A673 (cell line): ENCODE results near the gene SEMA5A. TPM values are rescaled to one million over a fixed set of nuclear protein-coding genes. Genes with fewer than 3 reads are reported as not detected.

Experiments
- BruUV-seq: library from RNA; stranded (reverse); fragments of 400-500 nt; replicated peaks from 2 replicates; lab custom pipeline; 2021; lab: Mats Ljungman, UMichigan
- CTCF ChIA-PET: fragments of 300-600 bp; sonication (Branson Sonifier 250); formaldehyde crosslinking; loops from one replicate; lab custom pipeline; 2022; ENCODE audit warnings: antibody characterized with exemption; lab: Charles Lee
- POLR2A ChIA-PET: fragments of 300-600 bp; sonication (Branson Sonifier 250); formaldehyde crosslinking; loops from one replicate; lab custom pipeline; 2022; ENCODE audit warnings: antibody characterized with exemption; ENCODE audit not compliant: low non-redundant PET; lab: Charles Lee
- DNase-seq: peaks from one replicate; pipeline ENCODE4 v3.0.0-alpha.2; 2015; ENCODE audit warnings: low spot score
- H3K27ac ChIP-seq: fragments of 200-600 bp; sonication (generic); 2 replicates; pipeline ENCODE4 v1.5.1; 2016; ENCODE audit warnings: mixed run types, low read depth, mild to moderate bottlenecking, mixed read lengths, antibody characterized with exemption, low read length; ENCODE audit not compliant: poor library complexity, severe bottlenecking
- H3K27me3 ChIP-seq: fragments of 200-600 bp; sonication (generic); replicated peaks from 2 replicates; pipeline ENCODE4 v1.6.1; 2017; ENCODE audit warnings: mixed run types, low read depth, mild to moderate bottlenecking, mixed read lengths, antibody characterized with exemption, low read length; ENCODE audit not compliant: insufficient read depth, poor library complexity
- H3K36me3 ChIP-seq: fragments of 200-600 bp; sonication (generic); 2 replicates; pipeline ENCODE4 v1.6.1; 2016; ENCODE audit warnings: mixed run types, mild to moderate bottlenecking, mixed read lengths, antibody characterized with exemption, low read length; ENCODE audit not compliant: insufficient read depth, poor library complexity, severe bottlenecking
- H3K4me1 ChIP-seq: fragments of 200-600 bp; sonication (generic); 2 replicates; pipeline ENCODE4 v1.6.1; 2017; ENCODE audit warnings: mixed run types, mild to moderate bottlenecking, mixed read lengths, antibody characterized with exemption, low read length; ENCODE audit not compliant: insufficient read depth, poor library complexity, severe bottlenecking
- H3K4me3 ChIP-seq: fragments of 200-600 bp; sonication (generic); 2 replicates; pipeline ENCODE4 v1.5.1; 2016; ENCODE audit warnings: low read depth, mixed run types, mild to moderate bottlenecking, mixed read lengths, low read length; ENCODE audit not compliant: poor library complexity, severe bottlenecking
- H3K9me3 ChIP-seq: fragments of 200-600 bp; sonication (generic); 2 replicates; pipeline ENCODE4 v1.6.1; 2016; ENCODE audit warnings: mixed run types, low read depth, mild to moderate bottlenecking, mixed read lengths, antibody characterized with exemption, low read length; ENCODE audit not compliant: poor library complexity, severe bottlenecking
- EZH2 ChIP-seq: fragments of 200-600 bp; sonication (generic); IDR thresholded peaks from 2 replicates; pipeline ENCODE4 v1.6.1; 2017; ENCODE audit warnings: borderline replicate concordance, low read depth, mild to moderate bottlenecking, mixed read lengths, antibody characterized with exemption, low read length; ENCODE audit not compliant: poor library complexity, severe bottlenecking
- intact Hi-C: fragments of 100-400 bp; cut with micrococcal nuclease; formaldehyde crosslinking; loops from one replicate; pipeline ENCODE4 v1.10.0; 2022; ENCODE audit not compliant: unreplicated experiment
- total RNA-seq: library from RNA; stranded (reverse); gene quantifications from 2 replicates; pipeline ENCODE4 v1.2.3, GENCODE V29; 2021
- TF ChIP-seq, protein P1 (sequence below): fragments of 300-800, 200-600 bp; sonication (generic); conservative IDR thresholded peaks from 2 replicates; pipeline ENCODE4 v1.5.1; 2017; ENCODE audit warnings: low read depth, mild to moderate bottlenecking, antibody characterized with exemption, low read length, moderate library complexity, mixed read lengths

SEMA5A gene
- total RNA-seq, 1 experiment from 2014 or later = 0.17 TPM

DNA sequence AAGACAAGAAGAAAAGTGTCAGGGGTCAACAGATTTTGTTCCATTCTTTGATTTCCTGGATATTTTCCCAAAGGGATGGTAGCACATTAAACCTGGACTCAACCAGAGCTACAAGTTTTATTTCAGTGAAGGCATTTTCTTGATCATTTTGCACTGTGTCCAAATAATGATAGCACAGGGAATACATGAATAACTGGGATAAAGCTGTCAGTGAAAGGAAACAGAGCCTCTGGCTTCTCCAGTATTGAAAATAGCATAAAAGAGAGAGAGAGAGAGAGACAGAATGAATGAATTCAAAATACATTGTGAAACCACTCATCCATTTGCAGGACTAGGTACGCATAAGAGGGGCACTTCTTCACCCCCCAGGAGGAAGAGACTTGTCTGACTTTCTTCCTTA lies 43.0 kb downstream of the SEMA5A start:
- CTCF ChIA-PET = no interaction called here
- no peaks in the 10 kb centered on the region for H3K9me3 ChIP-seq
- no peaks in the 10 kb centered on the region for H3K27me3 ChIP-seq
- TF ChIP-seq, protein P1, sequence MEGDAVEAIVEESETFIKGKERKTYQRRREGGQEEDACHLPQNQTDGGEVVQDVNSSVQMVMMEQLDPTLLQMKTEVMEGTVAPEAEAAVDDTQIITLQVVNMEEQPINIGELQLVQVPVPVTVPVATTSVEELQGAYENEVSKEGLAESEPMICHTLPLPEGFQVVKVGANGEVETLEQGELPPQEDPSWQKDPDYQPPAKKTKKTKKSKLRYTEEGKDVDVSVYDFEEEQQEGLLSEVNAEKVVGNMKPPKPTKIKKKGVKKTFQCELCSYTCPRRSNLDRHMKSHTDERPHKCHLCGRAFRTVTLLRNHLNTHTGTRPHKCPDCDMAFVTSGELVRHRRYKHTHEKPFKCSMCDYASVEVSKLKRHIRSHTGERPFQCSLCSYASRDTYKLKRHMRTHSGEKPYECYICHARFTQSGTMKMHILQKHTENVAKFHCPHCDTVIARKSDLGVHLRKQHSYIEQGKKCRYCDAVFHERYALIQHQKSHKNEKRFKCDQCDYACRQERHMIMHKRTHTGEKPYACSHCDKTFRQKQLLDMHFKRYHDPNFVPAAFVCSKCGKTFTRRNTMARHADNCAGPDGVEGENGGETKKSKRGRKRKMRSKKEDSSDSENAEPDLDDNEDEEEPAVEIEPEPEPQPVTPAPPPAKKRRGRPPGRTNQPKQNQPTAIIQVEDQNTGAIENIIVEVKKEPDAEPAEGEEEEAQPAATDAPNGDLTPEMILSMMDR = no peak
- no peak for TF ChIP-seq EZH2
- no peaks in the 10 kb centered on the region for H3K36me3 ChIP-seq
- POLR2A ChIA-PET = no interaction called here
- H3K27ac ChIP-seq = no peak overlapping the region
- no TSS peak for BruUV-seq
- intact Hi-C loops = no loop called here
- H3K4me3 ChIP-seq = no peak overlapping the region
- H3K4me1 ChIP-seq = no peaks in the 10 kb centered on the region
- no peak for DNase-seq

DNA sequence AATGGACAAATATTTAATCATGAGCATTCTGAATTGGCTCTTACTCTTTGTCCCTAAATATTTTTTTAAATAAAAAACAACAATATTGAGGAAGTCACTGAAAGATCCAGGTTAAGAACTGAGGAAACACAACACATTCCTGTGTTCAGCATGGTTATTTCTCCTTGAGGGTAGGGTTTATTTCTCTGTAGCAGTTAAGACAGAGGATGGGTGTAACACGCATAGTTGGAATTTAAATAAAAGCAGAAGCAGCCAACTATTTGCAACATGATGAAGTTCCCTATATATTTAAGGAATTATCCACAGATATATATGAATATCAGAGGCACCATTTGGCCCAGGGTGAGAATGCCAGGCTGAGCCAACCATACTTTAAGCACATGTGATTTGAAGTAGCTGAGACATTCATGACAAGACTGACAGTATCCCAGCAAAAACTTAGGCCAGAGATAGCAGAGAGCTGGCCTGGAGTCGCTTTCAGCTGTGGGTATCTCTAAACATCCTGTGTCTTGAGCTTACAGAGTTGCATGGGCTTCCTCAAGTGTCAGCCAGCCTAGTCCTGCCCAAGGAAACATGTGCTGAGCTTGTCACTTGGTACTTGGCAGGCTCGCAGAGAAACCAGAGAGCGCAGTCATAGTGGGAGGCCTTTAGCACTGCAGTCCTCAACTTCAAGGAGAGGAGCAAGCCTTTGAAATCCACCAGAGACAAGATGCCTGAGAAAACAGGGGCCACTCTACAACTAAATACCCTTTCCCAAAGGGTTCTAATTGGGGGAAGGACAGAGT lies 43.6 kb downstream of the SEMA5A start:
- POLR2A ChIA-PET = no interaction called here
- TF ChIP-seq EZH2 = no peak
- TF ChIP-seq, protein P1 = no peak
- no peak overlapping the region for H3K4me3 ChIP-seq
- H3K36me3 ChIP-seq = no peaks in the 10 kb centered on the region
- no peak for DNase-seq
- H3K9me3 ChIP-seq = no peaks in the 10 kb centered on the region
- no peaks in the 10 kb centered on the region for H3K27me3 ChIP-seq
- intact Hi-C loops = no loop called here
- no peak overlapping the region for H3K27ac ChIP-seq
- no TSS peak for BruUV-seq
- CTCF ChIA-PET = no interaction called here
- no peaks in the 10 kb centered on the region for H3K4me1 ChIP-seq

DNA sequence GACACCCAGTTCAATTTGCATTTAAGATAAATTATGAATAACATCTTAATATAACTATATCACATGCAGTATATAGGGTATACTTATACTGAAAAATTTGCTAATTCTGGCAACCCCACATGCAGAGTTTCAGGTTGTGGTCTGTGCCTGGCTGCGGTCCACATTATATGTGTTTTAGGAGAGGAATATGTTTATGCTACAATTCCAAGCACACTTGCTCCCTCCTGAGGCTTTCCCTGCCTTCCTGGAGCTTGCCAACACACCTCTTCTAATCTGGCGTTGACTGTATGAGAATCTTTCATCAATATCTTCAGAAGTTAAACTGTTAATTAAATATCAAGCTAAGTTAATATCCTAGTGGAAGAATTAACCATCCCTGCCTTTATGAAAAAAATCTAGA lies 45.2 kb downstream of the SEMA5A start:
- DNase-seq = no peak
- Histone ChIP-seq H3K27ac (no peak overlapping the region), H3K9me3 (no peaks in the 10 kb centered on the region), H3K36me3 (no peaks in the 10 kb centered on the region), H3K4me1 (no peaks in the 10 kb centered on the region), H3K27me3 (no peaks in the 10 kb centered on the region), H3K4me3 (no peak overlapping the region)
- intact Hi-C loops = no loop called here
- ChIA-PET CTCF (no interaction called here), POLR2A (no interaction called here)
- no TSS peak for BruUV-seq
- no peak for TF ChIP-seq EZH2
- TF ChIP-seq, protein P1 = no peak
